ENCODE data around the gene TNFAIP2. TPM values are rescaled to one million over a fixed set of nuclear protein-coding genes. Genes with fewer than 3 reads are reported as not detected.

The TNFAIP2 gene
- total RNA-seq, 2 experiments from 2014 or later: 1.7 to 1.8 TPM

DNA sequence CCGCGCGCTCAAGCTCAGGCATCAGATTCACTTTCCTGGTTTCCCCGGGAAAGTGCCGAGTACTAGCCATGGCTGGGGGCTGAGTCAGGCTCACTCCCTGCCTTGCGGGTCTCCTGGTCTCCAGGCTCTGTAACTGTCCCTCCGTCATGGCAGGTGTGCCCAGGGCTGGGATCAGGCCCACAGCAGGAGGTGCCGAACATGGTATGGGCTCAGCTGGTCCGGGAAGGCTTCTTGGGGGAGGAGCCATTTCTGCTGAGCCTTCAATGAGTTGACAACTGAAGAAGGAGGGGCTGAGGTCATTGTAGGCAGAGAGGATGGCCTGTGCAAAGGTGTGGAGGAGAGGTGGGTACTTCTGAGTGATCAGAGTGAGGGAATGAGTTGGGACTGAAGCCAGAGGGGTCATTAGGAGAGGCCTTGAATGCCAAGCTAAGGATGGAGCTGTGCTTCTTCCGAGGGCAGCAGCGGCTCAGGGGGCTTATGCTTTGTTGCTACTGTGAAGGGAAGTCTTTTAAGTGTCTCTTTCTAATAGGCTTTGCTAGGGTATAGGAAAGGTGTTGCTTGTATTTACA lies 28.0 kb upstream of the TNFAIP2 start:
- H3K4me3 Mint-ChIP-seq: no peak overlapping the region
- no peaks in the 10 kb centered on the region for H3K27me3 Mint-ChIP-seq
- DNase-seq: no peak
- no peak overlapping the region for H3K27ac Mint-ChIP-seq
- ATAC-seq: no peak
- ChIA-PET POLR2A (no interaction called here), CTCF (interaction anchor here (0.6 to 3.0 kb wide), 3 partner anchors 10 to 196 kb away, joined by 3 to 23 read pairs (median 3); no protein-coding TSS in a partner anchor)
- H3K36me3 Mint-ChIP-seq (ENCODE audit: low read depth): no peaks in the 10 kb centered on the region
- H3K9me3 Mint-ChIP-seq (ENCODE audit: low read depth): no peaks in the 10 kb centered on the region
- intact Hi-C loops (cut with DNase I, micrococcal nuclease): no loop called here
- H3K4me1 Mint-ChIP-seq: peaks cover 3% of the 10 kb centered on the region

DNA sequence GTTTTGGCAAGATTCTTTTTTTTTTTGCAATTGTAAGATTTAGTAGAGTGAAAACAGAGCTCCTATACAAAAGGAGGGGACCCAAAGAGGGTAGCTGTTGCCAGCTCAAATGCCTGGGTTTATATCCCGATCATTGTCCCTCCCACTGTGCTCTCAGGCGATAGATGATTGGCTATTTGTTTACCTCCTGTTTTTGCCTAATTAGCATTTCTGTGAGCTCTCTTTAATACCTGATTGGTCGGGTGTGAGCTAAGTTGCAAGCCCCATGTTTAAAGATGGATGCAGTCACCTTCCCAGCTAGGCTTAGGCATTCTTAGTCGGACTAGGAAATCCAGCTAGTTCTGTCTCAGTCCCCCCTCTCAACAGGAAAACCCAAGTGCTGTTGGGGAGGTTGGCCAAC lies 26.9 kb upstream of the TNFAIP2 start:
- Mint-ChIP-seq H3K27me3 (peaks cover 3% of the 10 kb centered on the region), H3K36me3 (ENCODE audit: low read depth) (no peaks in the 10 kb centered on the region), H3K4me3 (no peak overlapping the region), H3K4me1 (no peaks in the 10 kb centered on the region), H3K9me3 (ENCODE audit: low read depth) (no peaks in the 10 kb centered on the region), H3K27ac (no peak overlapping the region)
- ATAC-seq: no peak
- no peak for DNase-seq
- ChIA-PET POLR2A (no interaction called here), CTCF (interaction anchor here (0.5 to 3.0 kb wide), 7 partner anchors 9 to 559 kb away, joined by 3 to 23 read pairs (median 3); no protein-coding TSS in a partner anchor)
- intact Hi-C loops (cut with DNase I, micrococcal nuclease): no loop called here

DNA sequence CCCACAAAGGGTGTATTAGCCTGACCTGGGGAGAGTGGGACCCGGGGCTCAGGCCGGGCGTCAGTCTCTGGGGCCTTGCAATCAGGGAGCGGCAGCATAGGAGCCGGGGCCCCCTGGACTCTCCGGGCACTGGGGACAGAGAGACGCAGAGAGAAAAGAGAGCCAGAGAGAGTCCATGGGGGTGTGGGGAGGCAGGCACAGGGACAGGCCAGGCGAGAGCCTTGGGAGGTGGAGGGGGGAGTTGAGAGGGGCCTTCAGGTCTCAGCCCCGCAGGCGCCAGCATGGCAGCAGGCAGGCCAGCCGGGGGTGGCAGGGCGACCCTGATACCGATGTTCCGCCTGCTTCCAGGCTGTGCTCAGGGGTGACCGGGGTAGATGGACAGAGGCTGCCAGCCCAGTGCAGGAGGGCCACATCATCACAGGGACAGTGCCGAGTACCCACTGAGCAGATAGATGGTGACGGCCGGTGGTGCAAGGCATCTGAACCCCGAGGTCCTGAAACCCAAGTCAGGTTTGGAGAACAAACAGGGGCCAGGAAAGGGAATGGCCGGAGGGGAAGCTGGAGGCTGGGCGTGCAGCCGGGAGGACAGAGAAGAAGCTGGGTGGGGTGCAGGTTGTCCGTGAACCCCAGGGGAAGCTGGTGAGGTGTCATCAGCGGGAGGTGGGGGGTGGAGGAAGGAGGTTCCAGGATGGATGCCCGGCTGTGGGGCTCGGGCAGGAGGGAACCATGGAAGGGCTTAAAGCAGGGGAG lies 25.8 kb upstream of the TNFAIP2 start:
- no peaks in the 10 kb centered on the region for H3K9me3 Mint-ChIP-seq (ENCODE audit: low read depth)
- H3K4me1 Mint-ChIP-seq: no peaks in the 10 kb centered on the region
- H3K27ac Mint-ChIP-seq: no peak overlapping the region
- POLR2A ChIA-PET: no interaction called here
- intact Hi-C loops (cut with DNase I, micrococcal nuclease): no loop called here
- no peaks in the 10 kb centered on the region for H3K36me3 Mint-ChIP-seq (ENCODE audit: low read depth)
- no peak overlapping the region for H3K4me3 Mint-ChIP-seq
- H3K27me3 Mint-ChIP-seq: peaks cover 9% of the 10 kb centered on the region
- CTCF ChIA-PET: no interaction called here
- ATAC-seq (no peak), DNase-seq (no peak)

DNA sequence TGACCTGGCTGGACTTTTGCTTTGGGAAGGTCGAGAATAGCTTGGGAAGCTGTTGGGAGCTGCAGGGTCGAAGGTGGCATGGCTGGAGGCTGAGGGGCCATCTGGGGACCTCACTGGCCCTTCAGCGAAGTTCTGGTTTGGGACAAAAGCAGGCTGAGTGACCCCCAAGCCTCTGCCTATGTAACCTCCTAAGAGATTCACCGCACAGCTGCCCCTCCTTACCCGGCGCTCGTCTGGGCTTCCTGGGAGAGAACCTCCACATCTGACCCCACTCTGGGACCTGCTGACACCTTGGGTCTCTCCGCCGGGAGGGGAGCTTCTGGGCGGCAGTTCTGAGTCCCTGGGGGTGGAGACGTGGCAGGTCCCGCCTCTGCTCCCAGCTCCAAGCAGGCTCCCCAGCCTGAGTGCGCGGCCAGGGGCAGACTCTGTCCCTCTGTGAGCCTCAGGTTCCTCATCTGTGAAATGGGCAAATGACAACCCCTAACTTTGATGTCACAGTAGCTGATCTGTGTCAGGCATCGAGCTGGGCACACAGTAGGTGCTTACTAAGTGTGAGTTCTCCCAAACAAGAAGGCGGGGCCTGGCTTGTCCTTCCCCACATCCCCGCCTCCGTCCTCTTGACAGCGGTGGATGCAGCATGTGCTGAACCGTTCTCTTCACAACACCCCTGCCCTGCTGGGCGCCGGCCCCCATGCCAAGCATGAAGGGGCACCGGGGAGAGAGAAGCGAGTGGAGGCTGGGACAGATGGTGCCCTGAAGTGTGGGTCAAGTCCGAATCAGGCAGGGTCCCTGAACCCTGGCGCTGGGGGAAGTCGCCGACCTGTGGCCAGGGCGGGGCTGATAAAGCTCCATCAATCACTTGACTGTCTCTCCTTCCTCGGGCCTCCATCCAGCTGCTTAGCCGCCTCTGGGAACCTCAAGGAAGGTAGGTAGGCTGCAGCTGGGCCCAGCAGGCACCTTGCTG lies 25.0 kb upstream of the TNFAIP2 start:
- Mint-ChIP-seq H3K4me3 (no peak overlapping the region), H3K36me3 (ENCODE audit: low read depth) (no peaks in the 10 kb centered on the region), H3K4me1 (peaks cover under 1% of the 10 kb centered on the region), H3K27me3 (peaks cover 10% of the 10 kb centered on the region), H3K27ac (no peak overlapping the region), H3K9me3 (ENCODE audit: low read depth) (no peaks in the 10 kb centered on the region)
- intact Hi-C loops (cut with DNase I, micrococcal nuclease): no loop called here
- ChIA-PET CTCF (no interaction called here), POLR2A (no interaction called here)
- DNase-seq (no peak), ATAC-seq (no peak)

DNA sequence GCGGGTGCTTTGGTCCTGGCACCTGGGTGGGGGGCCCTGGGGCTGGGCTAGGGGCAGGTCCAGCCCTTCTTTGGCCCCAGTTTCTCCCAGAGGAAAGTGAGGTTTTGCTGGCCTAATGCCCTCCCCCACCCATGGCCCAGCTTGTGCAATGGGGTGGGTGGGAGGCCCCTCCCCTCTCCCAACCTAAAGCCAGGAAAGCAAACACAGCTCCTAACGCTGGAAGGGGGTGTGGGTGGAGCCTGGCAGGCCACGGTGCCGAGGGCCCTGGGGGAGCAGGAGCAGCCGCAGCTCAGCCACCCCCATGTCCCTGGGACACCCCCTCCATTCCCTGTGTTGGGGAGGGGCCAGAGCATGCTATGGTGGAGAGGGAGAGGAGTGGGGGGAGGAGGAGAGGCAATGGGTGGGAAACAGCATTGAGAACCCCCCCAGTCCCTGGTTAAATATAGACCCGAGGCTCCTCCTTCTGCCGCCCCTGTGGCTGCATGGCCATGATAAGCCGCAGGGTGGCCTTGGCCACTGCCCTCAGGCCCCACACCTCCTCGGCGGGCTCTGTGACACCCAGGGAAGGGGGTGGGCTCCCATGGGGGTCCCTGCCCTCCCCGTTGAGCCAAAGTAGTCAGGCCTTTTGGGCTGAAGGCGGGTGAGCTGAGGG lies 24.1 kb upstream of the TNFAIP2 start:
- ATAC-seq (no peak), DNase-seq (no peak)
- POLR2A ChIA-PET: no interaction called here
- Mint-ChIP-seq H3K36me3 (ENCODE audit: low read depth) (no peaks in the 10 kb centered on the region), H3K4me1 (peaks cover 3% of the 10 kb centered on the region), H3K4me3 (no peak overlapping the region), H3K27me3 (peaks cover 14% of the 10 kb centered on the region), H3K9me3 (ENCODE audit: low read depth) (no peaks in the 10 kb centered on the region), H3K27ac (no peak overlapping the region)
- CTCF ChIA-PET: interaction anchor here (0.6 to 0.8 kb wide), 2 partner anchors 24 to 304 kb away, joined by 3 read pairs; no protein-coding TSS in a partner anchor
- intact Hi-C loops (cut with DNase I, micrococcal nuclease): no loop called here

DNA sequence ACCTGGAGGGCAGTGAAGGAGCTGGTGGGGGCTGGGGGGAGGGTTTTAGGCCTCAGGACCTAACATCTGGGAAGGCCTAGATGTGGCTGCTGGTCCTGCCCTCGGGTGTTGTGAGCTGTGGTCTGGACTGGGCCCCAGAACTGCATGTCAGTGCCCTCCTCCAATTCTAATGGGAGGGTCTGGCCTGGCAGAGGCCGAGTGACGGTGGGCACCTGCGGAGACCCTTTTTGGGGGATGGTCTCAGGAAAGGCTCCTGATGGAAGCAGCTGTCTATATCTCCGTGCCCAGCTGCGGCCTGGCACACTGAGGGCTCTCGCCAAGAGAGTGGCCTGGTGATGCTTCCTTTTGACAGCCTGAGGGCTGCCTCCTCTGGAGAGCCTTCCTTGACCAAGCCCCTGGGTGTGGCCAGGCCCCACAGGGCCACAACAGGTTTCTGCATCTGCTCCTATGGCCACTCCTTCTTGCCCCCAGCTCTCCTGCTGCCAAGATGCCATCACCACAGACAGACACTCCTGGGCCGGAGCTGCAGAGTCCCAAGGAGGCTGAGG lies 23.5 kb upstream of the TNFAIP2 start:
- Mint-ChIP-seq H3K27ac (no peak overlapping the region), H3K9me3 (ENCODE audit: low read depth) (no peaks in the 10 kb centered on the region), H3K4me3 (no peak overlapping the region), H3K27me3 (peaks cover 16% of the 10 kb centered on the region), H3K4me1 (peaks cover 4% of the 10 kb centered on the region), H3K36me3 (ENCODE audit: low read depth) (no peaks in the 10 kb centered on the region)
- ChIA-PET POLR2A (no interaction called here), CTCF (interaction anchor here (0.6 to 0.8 kb wide), 4 partner anchors 20 to 304 kb away, joined by 3 to 5 read pairs (median 4); no protein-coding TSS in a partner anchor)
- DNase-seq: no peak
- ATAC-seq: no peak
- intact Hi-C loops (cut with DNase I, micrococcal nuclease): no loop called here

DNA sequence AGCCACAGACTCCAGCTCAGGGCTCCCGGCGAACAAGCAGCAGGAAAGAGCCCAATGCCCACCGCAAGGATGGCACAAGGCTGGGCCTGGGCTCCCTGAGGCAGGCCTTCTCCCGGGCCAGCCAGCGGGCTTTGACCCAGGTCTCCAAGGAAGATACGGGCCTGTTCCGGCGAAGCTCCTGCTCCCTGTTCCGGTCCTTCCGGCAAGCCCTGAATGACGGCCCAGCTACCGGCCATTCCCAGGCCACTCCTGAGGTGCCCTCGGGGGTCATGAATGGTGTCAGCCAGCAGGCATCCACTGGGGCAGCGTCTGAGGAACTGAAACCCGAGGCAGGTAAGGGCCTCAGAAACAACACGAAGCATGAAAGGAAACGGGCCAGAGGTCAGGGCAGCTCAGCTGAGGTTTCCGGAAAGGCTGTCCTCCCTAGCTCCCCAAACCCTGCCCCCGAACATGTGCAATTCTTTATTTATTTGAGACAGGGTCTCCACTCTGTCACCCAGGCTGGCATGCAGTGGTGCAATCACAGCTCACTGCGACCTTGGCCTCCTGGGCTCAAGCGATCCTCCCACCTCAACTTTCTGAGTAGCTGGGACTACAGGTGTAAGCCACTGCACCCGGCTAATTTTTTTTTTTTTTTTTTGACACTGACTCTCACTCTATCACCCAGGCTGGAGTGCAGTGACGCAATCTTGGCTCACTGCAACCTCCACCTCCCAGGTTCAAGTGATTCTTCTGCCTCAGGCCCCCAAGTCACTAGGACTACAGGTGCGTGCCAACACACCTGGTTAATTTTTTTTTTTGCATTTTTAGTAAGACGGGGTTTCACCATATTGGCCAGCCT lies 22.8 kb upstream of the TNFAIP2 start:
- peaks cover 23% of the 10 kb centered on the region for H3K27me3 Mint-ChIP-seq
- no peaks in the 10 kb centered on the region for H3K9me3 Mint-ChIP-seq (ENCODE audit: low read depth)
- H3K4me1 Mint-ChIP-seq: peaks cover 8% of the 10 kb centered on the region
- H3K27ac Mint-ChIP-seq: no peak overlapping the region
- DNase-seq: no peak
- intact Hi-C loops (cut with DNase I, micrococcal nuclease): no loop called here
- no peak for ATAC-seq
- ChIA-PET CTCF (interaction anchor here (0.6 to 1.3 kb wide), 5 partner anchors 19 to 176 kb away, joined by 3 to 5 read pairs (median 4); no protein-coding TSS in a partner anchor), POLR2A (interaction anchor here (0.6 kb wide), 1 partner anchor 71 kb away, joined by 10 read pairs; no protein-coding TSS in a partner anchor)
- H3K4me3 Mint-ChIP-seq: no peak overlapping the region
- H3K36me3 Mint-ChIP-seq (ENCODE audit: low read depth): no peaks in the 10 kb centered on the region

DNA sequence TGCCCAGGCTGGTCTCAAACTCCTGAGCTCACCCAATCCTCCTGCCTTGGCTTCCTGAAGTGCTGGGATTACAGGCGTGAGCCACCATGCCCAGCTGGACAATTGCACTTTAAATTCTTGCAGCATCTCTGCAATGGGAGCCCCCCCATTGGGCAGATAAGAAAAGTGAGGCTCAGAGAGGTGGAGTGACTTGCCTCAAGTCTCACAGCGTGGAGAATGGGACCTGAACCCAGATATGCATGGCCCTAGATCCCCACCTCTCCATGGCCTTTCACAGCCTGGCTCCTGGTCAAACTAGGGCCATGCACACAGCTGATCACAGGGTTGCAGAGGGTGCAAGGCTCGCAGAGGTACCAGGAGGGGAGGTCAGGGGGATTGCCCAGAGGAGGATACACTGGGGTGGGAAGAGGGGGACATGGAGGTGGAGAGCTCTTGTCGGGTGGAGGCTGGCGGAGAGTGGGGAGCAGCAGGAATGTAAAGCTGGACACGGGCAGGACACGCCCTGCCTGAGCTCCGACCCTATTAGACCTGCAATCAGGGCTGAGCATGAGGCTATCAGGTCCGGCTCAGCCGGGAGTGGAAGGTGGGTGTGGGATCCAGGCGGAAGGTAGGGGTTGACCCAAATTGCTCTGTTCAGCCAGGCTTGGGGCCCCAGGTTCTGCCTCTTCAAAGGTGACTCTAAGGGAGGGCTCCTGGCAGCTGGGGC lies 21.9 kb upstream of the TNFAIP2 start:
- ATAC-seq (no peak), DNase-seq (no peak)
- POLR2A ChIA-PET: no interaction called here
- peaks cover 8% of the 10 kb centered on the region for H3K4me1 Mint-ChIP-seq
- CTCF ChIA-PET: interaction anchor here (0.9 to 1.3 kb wide), 3 partner anchors 24 to 176 kb away, joined by 3 to 4 read pairs (median 3); no protein-coding TSS in a partner anchor
- H3K36me3 Mint-ChIP-seq (ENCODE audit: low read depth): no peaks in the 10 kb centered on the region
- no peak overlapping the region for H3K27ac Mint-ChIP-seq
- peaks cover 27% of the 10 kb centered on the region for H3K27me3 Mint-ChIP-seq
- no peaks in the 10 kb centered on the region for H3K9me3 Mint-ChIP-seq (ENCODE audit: low read depth)
- intact Hi-C loops (cut with DNase I, micrococcal nuclease): no loop called here
- H3K4me3 Mint-ChIP-seq: no peak overlapping the region

DNA sequence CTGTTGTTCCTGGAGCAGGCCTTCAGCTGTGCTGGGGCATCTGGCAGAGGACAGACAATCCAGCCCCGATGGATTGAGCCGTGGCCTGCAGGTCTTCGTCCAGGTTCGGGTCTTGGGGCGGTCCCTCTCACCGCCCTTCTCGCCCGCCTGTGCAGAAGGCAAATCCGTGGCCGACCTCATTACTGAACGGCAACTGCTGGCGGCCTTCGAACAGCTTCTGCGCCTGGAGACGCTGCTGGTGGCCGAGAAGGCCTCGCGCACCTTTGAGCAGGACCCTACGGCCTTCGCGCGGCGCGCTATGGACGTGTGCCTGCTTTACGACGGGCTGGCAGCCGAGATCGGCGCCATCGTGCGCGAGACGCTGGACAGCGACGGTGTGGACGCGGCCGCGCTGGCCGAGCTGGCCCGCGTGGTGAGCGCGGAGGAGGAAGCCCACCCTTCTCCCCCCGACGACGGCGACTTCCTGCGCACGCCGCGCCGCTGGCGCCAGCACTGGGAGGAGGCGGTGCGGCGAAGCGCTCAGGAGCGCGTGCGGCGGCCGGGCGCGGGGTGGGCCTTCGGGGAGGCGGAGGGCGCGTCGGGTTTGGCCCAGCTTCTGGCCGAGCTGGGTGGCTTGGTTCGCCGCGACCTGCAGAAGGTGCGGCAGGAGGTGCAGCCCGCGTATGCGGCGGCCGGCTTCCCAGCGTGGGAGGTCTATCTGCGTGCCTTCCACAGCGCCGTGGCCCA lies 21.1 kb upstream of the TNFAIP2 start:
- POLR2A ChIA-PET: no interaction called here

More for the DNA sequence above, 21.1 kb upstream of the TNFAIP2 start:
- intact Hi-C loops (cut with DNase I, micrococcal nuclease): no loop called here
- DNase-seq: no peak
- Mint-ChIP-seq H3K9me3 (ENCODE audit: low read depth) (no peaks in the 10 kb centered on the region), H3K27ac (no peak overlapping the region), H3K4me1 (peaks cover 8% of the 10 kb centered on the region), H3K27me3 (peaks cover 27% of the 10 kb centered on the region), H3K36me3 (ENCODE audit: low read depth) (no peaks in the 10 kb centered on the region), H3K4me3 (no peak overlapping the region)
- CTCF ChIA-PET: interaction anchor here (0.7 to 1.3 kb wide), 3 partner anchors 82 to 802 kb away, joined by 3 to 4 read pairs (median 4); no protein-coding TSS in a partner anchor
- ATAC-seq: no peak
